Forelimb muscle (tissue), 1 donor: ENCODE measurements around the gene MAP2K2. TPM values are rescaled to one million over a fixed set of nuclear protein-coding genes. Genes with fewer than 3 reads are reported as not detected.

ENCODE experiments used
- DNase-seq: peaks from one replicate; pipeline ENCODE4 v3.0.0-alpha.2; 2013; ENCODE audit warnings: low read depth
- polyA plus RNA-seq: library from polyadenylated mRNA; unstranded; fragments of 120-200 nt; gene quantifications from one replicate; pipeline ENCODE4 v1.2.1, GENCODE V29; 2013; ENCODE audit not compliant: insufficient read length

The MAP2K2 gene
- polyA plus RNA-seq, 1 donor: 119 TPM

GRCh38 chr19:4080473-4080872 lies 43.4 kb downstream of the MAP2K2 start:
- no peak for DNase-seq

DNA sequence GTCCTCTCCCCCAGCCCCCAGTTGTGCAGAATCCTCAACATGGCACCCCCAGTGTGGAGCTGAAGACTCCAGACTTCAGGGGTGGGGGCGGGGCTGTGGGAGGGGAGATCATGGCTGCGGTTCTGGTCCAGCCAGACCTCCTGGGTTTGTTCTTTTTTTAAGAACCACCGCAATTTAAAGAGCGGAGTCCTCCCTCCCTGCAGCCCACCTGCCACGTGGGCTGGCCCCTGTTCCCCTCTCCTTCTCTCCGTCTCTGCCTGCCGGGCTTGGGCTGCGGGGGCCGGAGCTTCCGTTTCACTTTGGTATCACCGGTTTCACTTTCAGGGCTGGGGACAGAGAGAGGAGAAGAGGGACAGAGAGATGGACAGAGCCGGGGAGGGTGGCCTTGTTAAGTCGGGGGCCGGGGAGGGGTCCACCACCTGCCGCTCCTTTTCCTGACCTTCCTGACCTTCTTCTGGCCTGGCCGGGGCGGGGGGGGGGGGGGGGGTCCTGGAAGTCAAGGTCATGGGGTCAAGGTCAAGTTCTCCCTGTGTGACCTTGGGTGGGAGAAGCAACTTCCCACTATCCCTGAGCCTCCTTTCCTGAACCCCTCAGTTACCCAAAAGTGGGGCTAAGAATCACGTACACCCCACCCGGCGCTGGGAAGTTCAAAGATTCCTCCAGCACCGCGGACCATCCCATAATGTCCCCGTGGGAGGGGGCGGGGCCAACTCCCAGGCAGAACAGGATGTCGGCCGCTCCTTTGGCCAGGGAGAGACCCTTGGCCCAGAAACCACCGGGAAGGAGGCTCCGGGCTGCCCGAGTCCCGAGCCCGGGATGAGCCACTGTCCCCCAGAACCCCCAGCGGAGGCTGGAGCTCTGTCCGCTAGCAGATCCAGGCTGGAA lies 45.9 kb downstream of the MAP2K2 start:
- DNase-seq: no peak

GRCh38 chr19:4077007-4077374 lies 46.9 kb downstream of the MAP2K2 start:
- DNase-seq: no peak

DNA sequence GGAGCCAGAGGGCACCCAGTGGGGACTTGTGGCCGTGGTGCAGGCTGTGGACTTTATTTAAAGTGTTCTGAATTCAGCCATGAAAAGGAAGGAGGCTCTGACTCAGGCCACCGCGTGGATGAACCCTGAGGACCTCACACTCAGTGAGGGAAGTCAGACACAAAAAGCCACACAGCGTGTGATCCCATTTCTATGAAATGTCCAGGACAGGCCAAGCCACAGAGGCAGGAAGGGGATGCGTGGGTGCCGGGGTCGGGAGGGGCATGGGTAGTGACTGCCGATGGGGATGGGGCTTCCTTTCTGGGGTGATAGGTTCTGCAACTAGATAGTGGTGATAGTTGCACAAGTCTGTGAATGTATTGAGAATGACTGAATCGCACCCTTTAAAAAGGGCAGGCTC lies 48.5 kb downstream of the MAP2K2 start:
- DNase-seq: no peak

GRCh38 chr19:4071610-4072009 lies 52.3 kb downstream of the MAP2K2 start:
- DNase-seq: no peak

GRCh38 chr19:4069331-4069959 lies 54.5 kb downstream of the MAP2K2 start:
- DNase-seq: no peak

GRCh38 chr19:4068047-4068966 lies 55.6 kb downstream of the MAP2K2 start:
- no peak for DNase-seq

DNA sequence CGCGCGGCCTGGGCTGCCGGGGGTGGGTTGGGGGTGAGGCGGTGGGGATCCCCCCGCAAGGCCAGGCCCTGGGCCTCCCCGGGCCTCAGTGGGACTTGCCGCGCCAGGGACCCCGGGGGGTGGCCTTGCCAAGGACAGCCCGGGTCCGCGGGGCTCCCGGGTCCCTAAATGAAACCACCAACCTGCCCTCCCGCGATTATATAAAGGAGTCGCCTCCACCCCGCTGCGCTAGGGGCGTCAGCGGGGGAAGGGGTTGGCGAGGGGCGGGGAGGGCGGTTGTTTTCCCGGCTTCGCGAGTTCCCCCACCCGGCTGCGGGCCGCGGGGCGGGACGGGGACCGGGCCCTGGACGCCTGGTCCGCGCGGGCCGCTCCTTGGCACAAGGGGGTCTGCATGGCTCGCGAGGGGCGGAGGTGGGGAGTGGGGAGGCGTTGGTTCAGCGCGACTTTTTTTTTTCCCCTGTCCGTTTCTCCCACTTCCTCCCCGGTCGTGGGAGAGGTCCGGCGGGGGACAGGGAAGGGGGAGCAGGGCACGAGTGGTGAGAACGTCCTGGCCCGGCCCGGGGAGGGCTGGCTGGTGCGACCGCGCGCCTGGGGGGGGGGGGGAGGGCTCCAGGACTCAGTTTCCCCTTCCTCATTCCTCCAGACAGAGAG lies 56.4 kb downstream of the MAP2K2 start:
- no peak for DNase-seq

GRCh38 chr19:4066682-4067395 lies 57.1 kb downstream of the MAP2K2 start, which contains the start of gene ZBTB7A:
Gene ZBTB7A, minus strand, starts transcription at chr19:4066899. Its CDS starts 11,667 bp downstream, at chr19:4055232.
- peak; percentile 34 for DNase-seq

DNA sequence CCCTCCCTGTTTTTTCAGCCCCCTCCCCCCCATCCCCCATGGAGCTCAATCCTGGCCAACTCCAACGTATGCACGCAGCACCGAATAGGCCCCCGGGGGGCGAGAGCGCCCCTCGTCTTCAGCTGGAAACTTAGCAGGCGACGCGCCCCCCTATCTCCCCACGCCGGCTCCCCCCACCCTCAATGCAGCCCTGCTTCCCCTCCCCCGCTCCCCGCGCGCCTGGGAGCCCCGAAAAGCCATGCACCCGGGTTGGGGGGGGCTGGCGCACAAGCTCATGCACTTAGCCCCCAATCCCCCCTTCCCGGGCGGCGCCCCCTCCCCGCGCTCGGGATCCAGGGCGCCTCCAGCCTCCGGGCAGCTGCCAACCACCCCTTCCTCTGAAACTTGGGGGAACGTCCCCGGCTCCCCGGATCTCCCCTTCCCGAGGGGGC lies 57.7 kb downstream of the MAP2K2 start:
- no peak for DNase-seq

GRCh38 chr19:4065430-4066175 lies 58.3 kb downstream of the MAP2K2 start:
- peak; percentile 90 for DNase-seq

GRCh38 chr19:4064496-4065260 lies 59.2 kb downstream of the MAP2K2 start:
- no peak for DNase-seq

GRCh38 chr19:4064149-4064495 lies 59.8 kb downstream of the MAP2K2 start:
- DNase-seq: no peak

- DNase-seq: no peak
Measured at GRCh38 chr19:4063369-4064148, 60.4 kb downstream of the MAP2K2 start.

- no peak for DNase-seq
Measured at GRCh38 chr19:4062419-4063368, 61.2 kb downstream of the MAP2K2 start.

GRCh38 chr19:4061683-4062418 lies 62.1 kb downstream of the MAP2K2 start:
- DNase-seq: no peak
